DMS153 treated with DMSO at 0.1 percent for 48 hours (cell line): ENCODE results near the gene SPSB4.
"Not testable (repeated sequence)": the region's sequence is repeated elsewhere in the genome, so short reads cannot be mapped to it uniquely, and the experiment has no call there.

Source experiments
- DNase-seq: peaks from one replicate; lab custom pipeline; 2025; ENCODE audit not compliant: unreplicated experiment; lab: John Stamatoyannopoulos, UW

SPSB4 gene

GRCh38 chr3:141093971-141094684, 43.0 kb downstream of the SPSB4 start:
- DNase-seq = peak; percentile 31

DNA sequence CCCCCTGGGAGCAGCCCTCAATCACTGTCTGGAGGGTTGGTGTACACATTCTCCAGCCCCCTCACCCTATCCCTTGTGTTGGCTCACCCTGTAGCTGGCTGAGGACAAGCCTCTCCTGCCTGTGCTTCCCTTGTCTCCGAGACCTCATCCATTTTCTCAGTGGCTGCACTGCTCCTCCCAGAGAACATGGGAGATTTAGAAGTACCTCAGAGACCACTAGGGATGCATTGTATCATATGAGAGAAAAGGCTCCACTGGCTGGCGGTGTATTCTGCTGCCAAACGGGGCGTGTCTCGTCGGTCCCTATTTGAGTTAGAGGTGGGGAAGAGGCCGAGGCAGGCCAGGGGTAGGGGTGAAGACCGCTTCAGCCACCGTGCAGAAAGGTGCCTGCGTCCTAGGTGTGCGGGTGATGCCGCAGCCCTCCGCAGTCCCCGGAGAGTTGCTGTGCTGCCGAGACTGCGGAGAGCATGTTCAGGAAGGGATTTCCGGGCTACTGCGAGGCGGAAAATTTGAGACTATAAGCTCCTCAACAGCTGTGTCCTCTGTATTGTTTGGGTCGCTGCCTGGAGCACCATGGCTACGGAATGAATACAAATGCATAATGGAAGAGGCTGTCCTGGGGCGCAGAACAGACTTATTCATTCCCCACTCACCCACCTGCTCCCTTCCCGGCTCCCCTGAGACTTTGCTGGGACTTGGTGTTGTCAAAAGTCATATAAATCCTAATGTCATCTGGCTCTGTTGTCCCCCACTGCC, 43.8 kb downstream of the SPSB4 start:
- DNase-seq = peak; percentile 69

DNA sequence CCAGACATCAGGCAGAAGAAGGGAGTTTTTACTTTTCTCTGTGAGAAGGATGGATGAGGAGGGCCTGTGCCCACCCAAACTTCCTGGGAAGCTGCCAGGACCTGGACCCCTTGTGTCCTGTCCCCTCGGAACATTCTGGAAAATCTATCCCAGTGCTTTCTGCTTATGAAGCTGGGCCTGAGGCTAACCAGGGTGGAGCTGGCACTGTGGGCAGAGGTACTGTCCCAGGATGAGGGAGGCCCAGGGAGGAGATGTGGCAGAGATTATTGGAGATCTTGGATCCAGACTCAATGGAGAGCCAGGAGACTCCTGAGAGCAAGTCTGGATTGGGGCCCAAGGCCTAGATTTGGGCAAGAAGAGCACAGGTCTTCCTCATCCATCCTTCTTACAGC, 44.4 kb downstream of the SPSB4 start:
- no peak for DNase-seq

DNA sequence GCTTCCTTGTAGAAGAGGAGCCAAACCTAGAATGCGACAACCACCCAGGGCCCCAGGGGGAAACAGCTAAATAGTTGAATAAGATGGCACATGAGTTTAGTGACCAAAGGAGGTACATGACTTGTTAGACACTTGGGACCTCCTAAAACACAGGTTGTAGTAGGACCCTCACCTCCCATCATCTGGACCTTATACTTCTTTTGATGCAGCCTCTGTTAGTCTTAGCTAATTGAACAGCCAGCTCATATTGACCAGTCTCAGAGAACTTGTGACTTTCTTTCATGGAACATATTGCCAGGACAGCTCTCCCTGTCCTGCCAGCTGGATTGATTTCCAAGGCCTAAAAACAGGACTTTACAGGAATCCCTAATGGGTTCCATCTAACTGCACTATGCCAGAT, 45.0 kb downstream of the SPSB4 start:
- no peak for DNase-seq

DNA sequence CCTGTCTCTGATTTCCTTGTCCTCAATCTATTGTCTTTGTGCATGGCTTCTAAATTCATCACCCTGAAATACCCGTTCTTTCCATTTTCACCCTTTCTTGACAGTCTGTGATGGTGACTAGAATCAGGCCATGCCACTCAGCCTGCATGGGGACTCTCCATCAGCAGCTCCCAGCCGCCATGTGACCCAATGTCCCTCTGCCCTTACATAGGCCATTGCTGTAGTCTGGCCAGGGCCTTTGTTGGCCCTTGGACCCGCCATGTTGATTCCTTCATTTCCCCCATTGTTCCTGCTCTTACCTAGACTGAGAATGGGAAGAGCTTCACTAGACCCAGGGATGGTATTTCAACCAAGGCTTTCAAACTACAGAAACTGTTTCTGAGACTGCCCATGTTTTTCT, 45.8 kb downstream of the SPSB4 start:
- DNase-seq = no peak

- DNase-seq = no peak
Measured at GRCh38 chr3:141100112-141100511, 49.0 kb downstream of the SPSB4 start.

GRCh38 chr3:141100531-141101320, 49.6 kb downstream of the SPSB4 start:
- no peak for DNase-seq

- DNase-seq = no peak
Measured at GRCh38 chr3:141102372-141102771, 51.2 kb downstream of the SPSB4 start.

DNA sequence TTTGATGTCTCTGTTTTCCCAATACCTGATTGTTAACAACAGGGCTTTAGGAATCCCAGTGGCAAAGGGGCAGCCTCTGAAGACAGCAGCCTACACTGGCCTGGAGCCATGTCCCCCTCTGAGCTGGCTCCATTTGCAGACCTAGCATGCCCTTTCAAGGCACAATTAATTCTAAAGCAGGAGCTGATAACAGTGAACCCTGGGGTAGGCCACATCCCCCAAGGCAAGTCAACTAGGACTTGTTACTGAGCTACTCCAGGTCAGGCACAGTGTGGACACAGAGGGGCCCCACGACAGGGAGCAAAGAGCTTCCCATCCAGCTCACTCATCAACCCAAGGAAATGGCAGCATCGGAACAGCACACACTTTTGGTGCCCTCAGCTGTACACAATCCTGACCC, 51.9 kb downstream of the SPSB4 start:
- no peak for DNase-seq

GRCh38 chr3:141103503-141103902, 52.4 kb downstream of the SPSB4 start:
- no peak for DNase-seq

DNA sequence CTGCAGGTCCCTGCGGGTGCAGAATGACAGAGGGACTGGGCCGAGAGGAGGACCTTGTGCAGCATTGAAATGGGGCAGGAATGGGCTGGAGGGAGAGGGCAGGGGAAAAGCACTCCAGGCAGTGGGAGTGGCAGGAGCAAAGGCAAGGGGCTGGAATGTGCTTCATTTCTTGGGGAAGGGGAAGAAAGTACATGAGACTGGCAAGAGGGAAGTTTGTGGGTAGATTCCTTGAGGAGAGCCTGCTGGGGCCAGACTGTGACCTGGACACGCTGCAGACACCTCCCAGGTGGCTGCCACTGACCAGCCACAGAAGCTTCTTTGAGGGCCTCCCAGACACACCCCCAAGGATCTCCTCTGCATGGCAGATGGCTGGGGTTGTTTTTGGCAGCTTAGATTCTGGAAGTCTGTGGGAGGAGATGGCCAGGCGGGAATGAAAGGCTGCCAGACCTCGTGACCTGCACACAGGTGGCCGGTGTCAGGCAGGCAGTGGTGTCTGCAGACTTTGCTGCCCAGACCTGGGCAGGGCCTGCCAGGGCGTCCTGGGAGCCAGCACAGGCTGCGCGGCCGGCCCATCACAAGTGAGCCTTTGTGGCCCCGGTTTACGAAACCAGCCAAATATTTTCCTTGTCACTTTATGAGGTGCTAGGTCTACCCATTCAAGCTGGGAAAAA, 53.1 kb downstream of the SPSB4 start:
- no peak for DNase-seq

GRCh38 chr3:141105828-141106628, 54.9 kb downstream of the SPSB4 start:
- DNase-seq = peak; percentile 71

- no peak for DNase-seq
Measured at GRCh38 chr3:141106842-141107241, 55.7 kb downstream of the SPSB4 start.

DNA sequence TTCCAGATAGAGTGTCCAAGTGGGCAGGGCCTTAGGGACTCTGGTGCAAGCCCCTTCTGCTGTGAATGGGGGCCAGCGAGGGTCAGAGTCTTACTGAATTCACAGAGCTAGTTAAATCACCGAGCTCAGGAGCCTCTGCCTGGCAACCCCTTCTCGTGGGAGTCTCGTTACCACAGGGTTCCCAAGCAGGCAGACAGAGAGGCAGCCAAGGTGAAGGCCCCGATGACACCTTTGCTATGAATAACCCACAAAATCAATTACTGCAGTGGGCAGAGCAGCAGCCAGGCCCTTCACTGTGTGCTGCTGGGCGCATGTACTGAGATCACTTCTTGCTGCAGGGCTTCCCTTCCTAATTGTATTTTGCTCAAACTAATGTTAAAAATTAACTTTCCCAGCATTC, 56.9 kb downstream of the SPSB4 start:
- no peak for DNase-seq

GRCh38 chr3:141109751-141110150, 58.6 kb downstream of the SPSB4 start:
- no peak for DNase-seq

GRCh38 chr3:141110322-141110721, 59.2 kb downstream of the SPSB4 start:
- DNase-seq = no peak

DNA sequence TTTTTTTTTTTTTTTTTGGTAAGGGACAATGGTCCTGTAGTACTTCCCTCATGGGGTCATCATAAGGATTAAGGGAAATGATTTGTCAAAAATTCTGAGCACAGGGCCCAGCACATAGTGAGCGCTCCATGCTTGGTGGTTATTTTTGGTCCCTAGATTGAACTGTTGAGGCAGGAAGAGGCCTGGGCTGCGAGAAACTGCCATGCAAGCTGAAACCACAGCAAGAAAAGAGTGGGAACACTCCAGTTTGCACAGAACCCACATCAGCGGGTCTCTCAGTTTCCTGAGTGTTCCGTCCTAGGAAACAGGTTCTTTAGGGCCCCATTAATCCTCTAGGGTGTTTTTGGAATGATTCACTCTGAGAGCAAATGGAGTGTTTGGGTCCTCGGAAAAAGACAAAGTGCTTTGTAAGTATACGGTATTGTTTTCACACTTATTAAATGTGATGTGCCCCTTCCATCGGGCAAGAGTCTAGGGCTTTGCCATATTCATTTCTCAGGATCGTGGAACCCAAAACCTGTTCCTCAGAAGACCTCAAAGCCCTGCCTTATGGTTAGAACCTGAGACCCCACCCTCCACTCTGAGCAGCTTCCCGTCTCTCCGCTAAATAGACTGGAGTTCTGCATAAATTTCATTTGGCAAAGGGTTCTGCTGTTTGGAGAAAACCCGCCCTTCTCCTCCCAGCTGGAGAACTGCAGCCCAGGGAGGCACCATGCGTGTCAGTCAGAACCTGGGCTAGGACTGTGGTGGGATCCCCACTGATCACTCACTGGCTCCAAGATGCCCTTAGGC, 60.4 kb downstream of the SPSB4 start:
- DNase-seq = no peak

- DNase-seq = no peak
Measured at GRCh38 chr3:141112686-141113297, 61.6 kb downstream of the SPSB4 start.

DNA sequence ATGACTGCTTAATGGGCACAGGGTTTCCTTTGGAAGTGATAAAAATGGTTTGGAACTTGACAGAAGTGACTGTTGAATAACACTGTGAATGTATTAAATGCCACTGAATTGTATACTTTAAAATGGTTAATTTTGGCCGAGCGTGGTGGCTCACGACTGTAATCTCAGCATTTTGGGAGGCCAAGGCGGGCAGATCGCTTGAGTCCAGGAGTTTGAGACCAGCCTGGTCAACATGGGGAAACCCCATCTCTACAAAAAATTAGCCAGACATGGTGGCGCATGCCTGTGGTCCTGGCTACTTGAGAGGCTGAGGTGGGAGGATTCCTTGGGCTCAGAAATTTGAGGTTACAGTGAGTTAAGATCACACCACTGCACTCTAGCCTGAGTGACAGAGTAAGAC, 62.5 kb downstream of the SPSB4 start:
- not testable (repeated sequence) for DNase-seq
